T-helper 2 cell treated with Interferon-gamma antibody and Interleukin-4, amounts not matched to agents 100 ng/mL and 5 ng/mL, for 36 hours (primary cell): ENCODE data around the gene MYO10. TPM values are rescaled to one million over a fixed set of nuclear protein-coding genes. Genes with fewer than 3 reads are reported as not detected.
"Not testable (repeated sequence)": the region's sequence is repeated elsewhere in the genome, so short reads cannot be mapped to it uniquely, and the experiment has no call there.

Source experiments
- intact Hi-C: fragments of 100-400 bp; cut with micrococcal nuclease; formaldehyde crosslinking; loops from one replicate; pipeline ENCODE4 v1.15.1; 2023
- total RNA-seq: library from RNA; stranded (reverse); gene quantifications from 2 replicates; pipeline ENCODE4 v1.2.3, GENCODE V29; 2022

MYO10 gene
- total RNA-seq, 1 donor from 2014 or later: 0.23 TPM

DNA sequence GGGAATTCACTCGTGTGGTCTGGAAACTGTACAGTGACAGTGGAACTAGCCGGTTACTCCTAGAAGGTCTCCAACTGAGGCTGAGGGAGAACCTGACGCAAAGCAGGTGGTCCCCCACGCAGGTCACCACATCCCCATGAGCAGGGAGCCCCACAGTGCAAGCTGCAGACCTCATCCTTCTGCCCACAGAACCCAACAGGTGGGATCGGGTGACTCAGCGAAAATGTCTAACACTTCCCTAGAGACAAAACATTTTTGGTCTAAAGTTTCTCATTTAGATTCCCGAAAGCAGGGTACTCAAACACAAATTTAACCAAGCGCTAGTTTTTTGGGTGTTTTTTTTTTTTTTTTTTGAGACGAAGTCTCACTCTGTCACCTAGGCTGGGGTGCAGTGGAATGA, 256.9 kb downstream of the MYO10 start:
- intact Hi-C loops: no loop called here

- intact Hi-C loops: no loop called here
Measured at GRCh38 chr5:16675806-16676205, 260.3 kb downstream of the MYO10 start.

GRCh38 chr5:16674750-16675149, 261.3 kb downstream of the MYO10 start:
- intact Hi-C loops: no loop called here

GRCh38 chr5:16673241-16674201, 262.6 kb downstream of the MYO10 start:
- intact Hi-C loops: no loop called here

- intact Hi-C loops: no loop called here
Measured at GRCh38 chr5:16671208-16671607, 264.9 kb downstream of the MYO10 start.

DNA sequence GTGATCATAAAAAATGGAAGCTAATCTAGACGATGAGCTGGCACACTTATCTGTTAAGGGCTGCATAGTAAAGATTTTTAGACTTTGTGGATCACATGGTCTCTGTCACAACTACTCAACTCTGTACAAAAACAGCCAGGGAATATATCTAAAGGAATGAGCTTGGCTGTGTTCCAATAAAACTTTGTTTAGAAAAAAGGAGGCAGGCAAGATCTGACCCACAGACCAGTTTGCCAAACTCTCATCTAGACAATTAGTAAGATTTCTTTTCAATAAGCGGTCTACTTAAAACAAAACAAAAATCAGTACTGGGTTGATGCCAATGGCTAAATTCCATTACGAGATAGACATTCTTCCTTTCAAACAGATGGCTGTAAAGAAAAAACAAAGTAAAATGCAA, 266.3 kb downstream of the MYO10 start:
- intact Hi-C loops: loop anchor here (5.0 kb wide), 1 partner anchor 202 kb away; the partner anchor contains the start of gene ZNF622

DNA sequence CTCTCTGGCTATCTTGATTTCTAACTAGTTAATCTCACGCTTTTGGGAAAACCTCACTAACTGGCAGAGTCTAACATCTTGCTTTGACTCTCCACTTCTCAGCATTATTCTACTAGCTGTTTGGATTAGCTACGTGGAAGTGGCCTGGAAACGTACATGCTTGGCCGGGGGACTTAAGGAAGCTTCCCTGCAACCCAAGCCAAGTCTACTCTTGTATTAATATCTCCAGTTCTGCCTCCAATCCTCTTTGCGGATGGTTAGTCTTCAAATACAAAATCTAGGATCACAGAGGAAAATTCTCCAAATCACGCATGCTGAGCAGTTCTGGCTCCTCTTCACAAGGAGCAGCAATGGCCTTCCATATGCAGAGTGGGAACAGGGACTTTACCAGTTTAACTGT, 267.5 kb downstream of the MYO10 start:
- intact Hi-C loops: loop anchor here (5.0 kb wide), 1 partner anchor 201 kb away; the partner anchor contains the start of gene ZNF622

- intact Hi-C loops: loop anchor here (5.0 kb wide), 1 partner anchor 201 kb away; the partner anchor contains the start of gene ZNF622
Measured at GRCh38 chr5:16668194-16668593, 267.9 kb downstream of the MYO10 start.

- intact Hi-C loops: loop anchor here (1.0 to 5.0 kb wide), 3 partner anchors 50 to 200 kb away; partner anchors contain the start of genes RETREG1 and ZNF622
Measured at GRCh38 chr5:16666883-16667398, 269.1 kb downstream of the MYO10 start.

DNA sequence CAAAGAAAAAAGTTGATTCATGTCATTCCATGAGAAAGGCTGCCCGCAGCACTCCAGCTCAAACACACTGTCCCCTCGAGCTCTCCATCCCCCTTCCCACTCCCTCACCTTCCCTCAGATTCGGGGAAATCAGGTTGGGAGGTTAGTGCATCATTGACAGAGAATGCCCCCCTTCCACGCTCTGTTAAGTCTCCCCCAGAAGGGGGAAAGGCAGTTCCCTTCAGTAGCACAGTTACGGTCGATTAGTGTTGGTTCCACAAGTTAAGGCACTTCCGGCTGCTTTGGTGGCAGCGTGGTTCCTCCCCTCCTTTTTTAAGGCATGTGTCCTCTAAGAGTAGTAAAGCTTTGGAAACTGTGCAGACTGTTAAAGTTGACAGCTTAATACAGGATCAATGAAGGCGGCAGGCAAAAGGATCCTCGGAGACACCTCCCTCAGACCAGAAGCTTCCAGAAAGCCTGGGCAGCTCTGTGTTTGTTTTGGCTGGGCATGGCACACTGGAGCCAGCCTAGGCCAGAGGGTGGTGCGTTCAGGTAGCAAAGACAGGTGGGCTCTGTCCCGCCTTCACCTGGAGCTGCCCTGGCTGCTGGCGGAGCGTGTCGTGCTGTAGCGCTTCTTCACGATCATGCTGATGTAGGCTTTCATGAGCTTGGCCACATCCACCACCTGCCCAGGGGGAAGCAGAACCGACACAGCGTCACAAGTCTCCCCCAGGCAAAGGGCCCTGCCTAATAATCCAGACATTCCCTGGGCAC, 269.8 kb downstream of the MYO10 start:
- intact Hi-C loops: loop anchor here (2.0 to 5.0 kb wide), 2 partner anchors 50 to 199 kb away; partner anchors contain the start of genes RETREG1 and ZNF622

DNA sequence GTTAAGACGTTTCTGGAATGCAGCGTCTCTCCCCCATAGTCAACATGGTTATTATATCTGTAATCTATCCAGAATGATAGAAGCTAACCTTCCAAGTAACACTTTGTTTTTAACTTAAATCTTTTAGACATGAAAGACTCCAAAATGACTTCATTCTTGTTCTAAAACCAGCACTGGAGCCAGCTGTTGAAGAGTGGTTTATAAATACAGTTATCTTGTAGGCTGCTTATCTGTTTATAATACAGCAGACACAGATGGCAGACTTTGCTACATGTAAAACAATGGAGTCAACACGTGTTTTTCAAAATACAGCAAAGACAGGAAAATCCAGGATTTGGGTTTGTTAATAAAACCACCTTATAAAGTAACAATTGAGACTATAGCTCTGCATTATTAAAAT, 270.5 kb downstream of the MYO10 start:
- intact Hi-C loops: loop anchor here (5.0 kb wide), 1 partner anchor 198 kb away; the partner anchor contains the start of gene ZNF622

DNA sequence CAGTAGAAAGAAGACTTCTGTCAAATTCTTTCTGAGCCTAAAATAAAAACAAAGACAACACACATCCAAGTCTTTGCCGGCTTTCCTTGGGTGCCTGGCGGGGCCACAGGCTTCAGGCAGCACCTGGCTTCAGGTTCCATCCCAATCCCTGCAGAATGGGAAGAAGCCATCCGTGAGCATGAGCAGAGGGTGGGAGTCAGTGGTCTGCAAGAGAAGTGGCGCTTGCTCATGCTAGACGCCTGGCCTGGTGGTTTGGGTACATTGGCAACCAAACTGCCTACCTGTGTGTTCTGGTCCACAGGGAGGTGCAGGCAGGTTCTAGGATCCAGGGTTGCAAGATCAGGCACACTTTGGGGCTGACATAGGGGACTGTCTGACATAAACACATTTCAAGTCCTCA, 271.7 kb downstream of the MYO10 start:
- intact Hi-C loops: no loop called here

DNA sequence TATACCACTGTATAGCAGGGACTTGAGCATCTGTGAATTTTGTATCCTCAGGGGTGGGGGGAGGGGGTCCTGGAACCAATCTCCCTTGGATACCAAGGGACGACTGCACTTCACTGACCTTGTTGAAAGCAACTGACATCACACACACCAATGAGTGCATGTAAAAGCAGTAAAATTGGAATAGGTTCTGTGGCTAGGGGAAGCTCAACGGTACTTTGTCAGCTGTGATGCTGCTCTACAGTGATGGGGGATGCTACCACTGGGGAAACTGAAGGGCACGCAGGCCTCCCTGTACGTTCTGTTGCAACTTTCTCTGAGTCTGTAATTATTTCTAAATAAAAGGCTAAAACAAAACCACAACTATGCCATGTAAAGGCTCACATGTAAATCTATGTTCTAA, 272.2 kb downstream of the MYO10 start:
- intact Hi-C loops: no loop called here

DNA sequence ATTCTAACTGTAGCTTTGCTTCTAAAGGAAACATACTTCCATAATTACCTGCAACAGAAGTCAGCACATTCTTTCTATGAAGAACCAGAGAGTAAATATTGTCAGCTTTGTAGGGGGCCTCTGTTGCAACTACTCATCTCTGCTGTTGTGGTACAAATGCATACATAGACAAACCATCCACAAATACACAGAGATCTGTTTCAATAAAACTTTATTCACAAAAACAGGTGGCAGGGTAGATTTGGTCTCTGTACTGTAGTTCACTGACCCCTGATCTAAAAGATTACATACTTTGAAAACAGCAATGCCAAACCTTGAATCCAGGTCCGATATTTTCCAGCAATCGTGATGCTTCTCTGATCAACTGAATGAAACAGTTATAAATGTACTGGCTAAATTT, 274.4 kb downstream of the MYO10 start:
- intact Hi-C loops: no loop called here

GRCh38 chr5:16660982-16661381, 275.1 kb downstream of the MYO10 start:
- intact Hi-C loops: no loop called here

GRCh38 chr5:16659536-16659935, 276.6 kb downstream of the MYO10 start:
- intact Hi-C loops: no loop called here

DNA sequence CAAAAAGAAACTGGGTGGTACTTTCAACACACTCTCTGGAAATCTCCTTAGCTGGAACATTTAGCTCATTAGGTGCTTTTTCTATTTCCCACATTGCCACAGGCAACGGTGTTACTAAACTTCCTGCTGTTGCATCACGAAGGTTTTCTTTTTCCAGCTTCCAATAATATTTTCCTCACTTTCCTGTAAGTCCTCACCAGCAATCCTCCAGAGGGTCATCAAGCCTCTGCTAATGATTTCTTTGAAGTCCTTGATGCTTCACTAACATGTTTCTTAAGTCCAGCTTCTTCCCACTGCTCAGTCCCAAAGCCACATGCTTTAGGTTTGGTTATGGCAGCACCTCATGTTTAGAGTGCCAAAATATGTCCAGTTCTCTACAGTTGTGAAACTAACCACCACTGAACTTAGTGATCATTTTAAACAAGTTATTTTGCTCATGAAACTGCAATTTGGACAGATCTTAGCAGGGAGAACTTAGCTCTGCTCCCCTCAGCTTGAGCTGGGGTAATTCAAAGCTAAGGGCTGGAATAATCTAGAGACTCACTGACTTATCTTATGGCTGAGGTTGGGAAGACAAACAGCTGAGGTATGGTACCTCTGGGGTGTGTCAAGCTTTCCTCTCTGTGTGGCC, 279.4 kb downstream of the MYO10 start:
- intact Hi-C loops: no loop called here

GRCh38 chr5:16654647-16655334, 281.3 kb downstream of the MYO10 start:
- intact Hi-C loops: no loop called here

DNA sequence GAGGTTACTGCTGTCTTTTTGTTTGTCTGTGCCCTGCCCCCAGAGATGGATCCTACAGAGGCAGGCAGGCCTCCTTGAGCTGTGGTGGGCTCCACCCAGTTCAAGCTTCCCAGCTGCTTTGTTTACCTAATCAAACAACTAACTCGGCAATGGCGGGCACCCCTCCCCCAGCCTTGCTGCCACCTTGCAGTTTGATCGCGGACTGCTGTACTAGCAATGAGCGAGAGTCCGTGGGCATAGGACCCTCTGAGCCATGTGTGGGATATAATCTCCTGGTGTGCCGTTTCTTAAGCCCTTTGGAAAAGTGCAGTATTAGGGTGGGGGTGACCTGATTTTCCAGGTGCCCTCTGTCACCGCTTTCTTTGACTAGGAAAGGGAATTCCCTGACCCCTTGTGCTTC, 287.3 kb downstream of the MYO10 start:
- intact Hi-C loops: not testable (repeated sequence)

DNA sequence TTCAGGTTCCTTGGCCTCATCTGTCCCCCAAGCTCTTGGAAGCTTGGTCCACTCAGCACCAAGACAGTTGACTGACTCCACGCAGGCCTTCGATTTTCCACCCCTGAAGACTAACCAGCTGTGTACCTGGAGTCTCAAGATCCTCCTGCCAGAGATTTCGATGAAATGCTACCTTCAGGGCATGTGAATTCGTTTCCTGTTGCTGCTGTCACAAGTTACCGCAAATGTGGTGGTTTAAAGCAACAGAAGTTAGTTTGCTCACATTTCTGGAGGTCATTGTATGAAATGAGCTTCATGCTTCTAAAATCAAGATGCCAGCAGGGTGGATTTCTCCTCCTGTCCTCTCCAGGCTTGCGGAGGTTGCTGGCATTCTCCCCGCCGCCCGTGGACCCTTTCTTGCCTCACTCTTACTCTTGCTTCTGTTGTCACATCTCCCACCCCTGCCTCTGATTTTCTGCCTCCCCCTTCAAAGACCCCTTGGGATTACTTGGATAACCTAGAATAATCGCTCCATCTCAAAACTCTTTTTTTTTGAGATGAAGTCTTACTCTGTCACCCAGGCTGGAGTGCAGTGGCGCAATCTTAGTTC, 291.7 kb downstream of the MYO10 start:
- intact Hi-C loops: no loop called here
